G401 (cell line): ENCODE measurements around the gene ZNRF2. TPM values are rescaled to one million over a fixed set of nuclear protein-coding genes. Genes with fewer than 3 reads are reported as not detected.
"Not testable (repeated sequence)": the region's sequence is repeated elsewhere in the genome, so short reads cannot be mapped to it uniquely, and the experiment has no call there.

Experiments used
- DNase-seq: peaks from one replicate; pipeline ENCODE4 v3.0.0-alpha.2; 2015; ENCODE audit warnings: low spot score
- in situ Hi-C: cut with HindIII; loops from 2 replicates; pipeline ENCODE4 v1.10.0; 2016; ENCODE audit warnings: low sequenced_read_pairs, mixed read lengths
- total RNA-seq: library from RNA; depleted of rRNA; stranded (reverse); fragments of >200 nt; shearing (Covaris generic); gene quantifications from 2 replicates; pipeline ENCODE4 v1.2.3, GENCODE V29; 2014

ZNRF2 gene
- total RNA-seq, 1 experiment from 2014 or later = 3.4 TPM

- in situ Hi-C loops = no loop called here
Measured at GRCh38 chr7:30255064-30255769, 29.2 kb upstream of the ZNRF2 start.

GRCh38 chr7:30256349-30256858 is 28.0 kb upstream of the ZNRF2 start:
- DNase-seq = no peak
- in situ Hi-C loops = no loop called here

More at GRCh38 chr7:30255064-30255769, 29.2 kb upstream of the ZNRF2 start:
- no peak for DNase-seq

- no peak for DNase-seq
- in situ Hi-C loops = no loop called here
Measured at GRCh38 chr7:30260246-30260768, 24.1 kb upstream of the ZNRF2 start.

- no peak for DNase-seq
- in situ Hi-C loops = no loop called here
Measured at GRCh38 chr7:30263090-30263710, 21.2 kb upstream of the ZNRF2 start.

GRCh38 chr7:30264052-30264451 is 20.3 kb upstream of the ZNRF2 start:
- in situ Hi-C loops = no loop called here
- no peak for DNase-seq

GRCh38 chr7:30265189-30265588 is 19.2 kb upstream of the ZNRF2 start:
- in situ Hi-C loops, DNase-seq: not testable (repeated sequence)

GRCh38 chr7:30266686-30267085 is 17.7 kb upstream of the ZNRF2 start:
- no peak for DNase-seq
- in situ Hi-C loops = no loop called here

GRCh38 chr7:30268586-30268985 is 15.8 kb upstream of the ZNRF2 start:
- in situ Hi-C loops = no loop called here
- DNase-seq = no peak

- no peak for DNase-seq
Measured at GRCh38 chr7:30269490-30269889, 14.9 kb upstream of the ZNRF2 start.

GRCh38 chr7:30270921-30271320 is 13.5 kb upstream of the ZNRF2 start:
- DNase-seq = no peak
- in situ Hi-C loops = no loop called here

More at GRCh38 chr7:30269490-30269889, 14.9 kb upstream of the ZNRF2 start:
- in situ Hi-C loops = no loop called here

GRCh38 chr7:30272126-30272525 is 12.3 kb upstream of the ZNRF2 start:
- DNase-seq = no peak
- in situ Hi-C loops = no loop called here

GRCh38 chr7:30273552-30273951 is 10.8 kb upstream of the ZNRF2 start:
- no peak for DNase-seq
- in situ Hi-C loops = no loop called here

GRCh38 chr7:30274641-30275040 is 9.8 kb upstream of the ZNRF2 start:
- no peak for DNase-seq
- in situ Hi-C loops = no loop called here

- in situ Hi-C loops = no loop called here
- DNase-seq = peak; percentile 76
Measured at GRCh38 chr7:30276203-30276900, 8.0 kb upstream of the ZNRF2 start.

GRCh38 chr7:30278376-30278775 is 6.0 kb upstream of the ZNRF2 start:
- in situ Hi-C loops = no loop called here
- no peak for DNase-seq

- in situ Hi-C loops = no loop called here
- no peak for DNase-seq
Measured at GRCh38 chr7:30278849-30279652, 5.3 kb upstream of the ZNRF2 start.

- DNase-seq = no peak
- in situ Hi-C loops = no loop called here
Measured at GRCh38 chr7:30279653-30279904, 4.8 kb upstream of the ZNRF2 start.

- no peak for DNase-seq
- in situ Hi-C loops = no loop called here
Measured at GRCh38 chr7:30280631-30281030, 3.8 kb upstream of the ZNRF2 start.

- in situ Hi-C loops = no loop called here
- no peak for DNase-seq
Measured at GRCh38 chr7:30281263-30281662, 3.1 kb upstream of the ZNRF2 start.
